Prostate gland (tissue), 2 donors: ENCODE measurements around the gene KLK3.

ENCODE experiments used
- CTCF ChIP-seq, 4 experiments: fragments of 200-600 bp in 2 of 4; fragments of 450-650 bp in 2 of 4; sonication (generic) in 2 of 4; IDR thresholded peaks; 1 replicate in 3 of 4; 2 replicates in 1 of 4; pipeline ENCODE4 v1.5.1; 2016 to 2019; ENCODE audit warnings: antibody characterized with exemption in 4 of 4, mild to moderate bottlenecking in 2 of 4, moderate library complexity in 2 of 4
- POLR2A ChIP-seq: fragments of 450-650 bp; IDR thresholded peaks from one replicate; pipeline ENCODE4 v1.6.1; 2016; ENCODE audit warnings: antibody characterized with exemption, mild to moderate bottlenecking
- POLR2AphosphoS5 ChIP-seq: sonication (generic); formaldehyde crosslinking; IDR thresholded peaks from one replicate; pipeline ENCODE4 v1.6.1; 2017; ENCODE audit warnings: antibody characterized with exemption

- no peak for TF ChIP-seq CTCF (IDR thresholded peaks at IDR 0.05)
- TF ChIP-seq POLR2A: no peak
- no peak for TF ChIP-seq POLR2AphosphoS5
Measured at GRCh38 chr19:50830266-50831025, 24.3 kb upstream of the KLK3 start.
